ENCODE data around the gene FOXO1. TPM values are rescaled to one million over a fixed set of nuclear protein-coding genes. Genes with fewer than 3 reads are reported as not detected.
"Not testable (repeated sequence)": the region's sequence is repeated elsewhere in the genome, so short reads cannot be mapped to it uniquely, and the experiment has no call there.

The FOXO1 gene
- 10 to 100 TPM; 31.1 to 33.9 TPM for total RNA-seq
- long read RNA-seq, full-length matches to known transcripts = 20 of 47 reads
- long read RNA-seq, partial matches to known transcripts = 15 of 47 reads
- long read RNA-seq, other reads (novel, unspliced or antisense) = 12 of 47 reads

DNA sequence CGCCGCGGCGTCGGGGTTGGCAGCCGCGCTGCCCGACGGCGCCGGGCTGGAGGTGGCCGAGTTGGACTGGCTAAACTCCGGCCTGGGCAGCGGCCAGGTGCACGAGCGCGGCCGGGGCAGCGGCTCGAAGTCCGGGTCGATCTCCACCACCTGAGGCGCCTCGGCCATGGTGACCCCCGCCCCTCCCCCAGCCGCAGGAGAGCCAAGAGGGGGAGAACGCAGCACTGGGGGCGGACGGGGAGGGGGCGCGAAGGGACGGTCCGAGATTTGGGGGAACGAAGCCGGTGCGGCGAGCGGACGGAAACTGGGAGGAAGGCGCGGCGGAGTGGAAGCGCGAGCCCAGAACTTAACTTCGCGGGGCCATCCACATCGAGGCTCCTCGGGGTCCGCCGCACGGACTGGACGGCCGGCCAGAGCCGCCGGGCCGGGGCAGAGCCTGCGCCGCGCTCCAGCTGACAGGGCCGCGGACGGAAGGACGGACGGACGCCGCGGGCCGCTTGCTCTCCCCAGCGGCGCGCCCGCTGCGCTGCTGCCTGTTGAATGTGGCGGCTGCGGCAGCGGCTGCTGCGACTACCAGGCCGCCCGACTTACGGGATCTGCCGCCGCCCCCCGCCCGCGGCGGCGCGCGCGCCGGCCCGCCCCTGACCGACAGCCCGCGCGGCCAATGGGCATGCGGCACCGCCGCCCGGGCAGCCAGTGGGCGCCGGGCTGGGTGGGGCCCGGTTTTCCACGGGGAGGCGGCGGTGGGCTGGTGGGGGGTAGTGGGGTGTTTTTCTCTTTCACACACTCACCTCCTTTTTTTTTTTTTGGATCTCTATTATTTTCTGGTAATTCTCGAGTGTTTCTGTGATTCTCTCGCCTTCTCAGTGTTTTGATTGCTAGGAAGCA is at the start of gene FOXO1:
FOXO1 (minus strand) TSS at position 597 of the 888 bp plus-strand sequence; CDS start at position 168, 429 bp downstream.
- DNase-seq (peak; percentile 86 to 88), ATAC-seq (peak; percentile 69)
- intact Hi-C loops (cut with DNase I, micrococcal nuclease) = loop anchor here in 1 of 2 donors (10.0 kb wide), 1 partner anchor 261 kb away; no protein-coding TSS in a partner anchor

DNA sequence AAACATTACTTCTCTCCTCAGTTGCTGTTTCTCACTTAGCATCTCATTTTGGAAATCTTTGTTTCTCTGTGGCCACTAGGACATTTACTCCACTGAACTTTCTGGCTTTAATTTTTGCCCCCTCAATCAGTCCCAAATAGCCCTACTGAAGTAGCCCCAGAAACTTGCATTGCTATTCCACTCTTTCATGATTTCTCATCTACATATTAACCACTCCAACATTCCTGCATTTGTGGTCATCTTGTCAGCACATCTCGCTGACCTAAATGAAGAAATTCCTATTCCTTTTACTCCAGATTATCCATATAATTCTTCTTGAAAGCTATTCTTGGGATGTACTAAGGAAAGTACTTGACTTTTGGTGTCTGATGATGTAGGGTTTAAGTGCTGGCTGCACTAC is 48.0 kb upstream of the FOXO1 start:
- intact Hi-C loops (cut with DNase I, micrococcal nuclease); DNase-seq: not testable (repeated sequence)

DNA sequence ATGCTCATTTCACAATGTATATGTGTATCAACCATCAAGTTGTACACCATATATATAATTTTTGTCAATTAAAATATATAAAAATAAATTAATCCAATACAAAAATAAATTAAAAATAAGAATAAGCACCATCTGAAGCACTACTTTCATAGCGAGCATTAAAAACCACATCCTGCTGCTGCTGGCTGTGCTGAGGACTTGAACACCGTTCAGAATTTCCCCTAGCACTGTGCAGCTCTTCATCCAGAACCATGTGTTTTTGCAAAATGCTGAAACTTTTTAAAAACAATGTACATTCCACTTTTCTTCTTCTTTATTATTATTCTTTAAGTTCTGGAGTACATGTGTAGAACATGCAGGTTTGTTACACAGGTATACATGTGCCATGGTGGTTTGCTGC is 40.0 kb upstream of the FOXO1 start:
- no peak for ATAC-seq
- intact Hi-C loops (cut with DNase I, micrococcal nuclease) = no loop called here
- no peak for DNase-seq

More for the DNA sequence above, 48.0 kb upstream of the FOXO1 start:
- not testable (repeated sequence) for ATAC-seq

DNA sequence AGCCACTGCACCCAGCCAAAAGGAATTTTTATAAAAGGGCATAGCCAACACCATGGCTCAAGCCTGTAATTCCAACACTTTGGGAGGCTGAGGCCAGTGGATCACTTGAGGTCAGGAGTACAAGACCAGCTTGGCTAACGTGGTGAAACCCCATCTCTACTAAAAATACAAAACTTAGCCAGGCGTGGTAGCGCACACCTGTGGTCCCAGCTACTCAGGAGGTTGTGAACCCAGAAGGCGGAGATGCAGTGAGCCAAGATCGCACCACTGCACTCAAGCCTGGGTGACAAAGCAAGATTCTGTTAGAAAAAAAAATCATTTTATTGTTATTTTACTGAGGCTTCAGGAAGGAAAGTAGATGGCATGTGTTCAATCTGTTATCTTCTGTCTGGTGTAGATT is 31.3 kb upstream of the FOXO1 start:
- intact Hi-C loops (cut with DNase I, micrococcal nuclease) = no loop called here
- ATAC-seq (no peak), DNase-seq (no peak)

DNA sequence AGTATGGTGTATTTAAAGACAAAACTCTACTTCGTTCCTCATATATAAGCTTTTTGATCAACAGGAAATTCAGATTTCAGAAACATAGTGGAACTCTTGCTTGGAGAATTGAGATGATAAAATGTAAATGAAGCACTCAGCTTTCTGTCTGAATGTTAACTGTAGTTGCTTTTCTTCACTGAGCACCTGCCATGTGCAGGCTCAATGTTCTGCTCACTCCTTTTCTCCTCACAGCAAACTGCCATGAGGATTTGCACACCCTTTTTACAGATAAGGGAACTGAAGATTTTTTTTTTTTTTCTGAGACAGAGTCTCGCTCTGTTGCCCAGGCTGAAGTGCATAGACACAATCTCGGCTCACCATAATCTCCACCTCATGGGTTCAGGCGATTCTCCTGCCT is 28.0 kb upstream of the FOXO1 start:
- no peak for ATAC-seq
- intact Hi-C loops (cut with DNase I, micrococcal nuclease) = no loop called here
- DNase-seq = no peak

- DNase-seq (no peak), ATAC-seq (no peak)
- intact Hi-C loops (cut with DNase I, micrococcal nuclease) = no loop called here
Measured at GRCh38 chr13:40692946-40693345, 26.5 kb upstream of the FOXO1 start.

- intact Hi-C loops (cut with DNase I, micrococcal nuclease) = loop anchor here in 1 of 2 donors (10.0 kb wide), 2 partner anchors 744 to 1004 kb away; no protein-coding TSS in a partner anchor
- DNase-seq = no peak
- no peak for ATAC-seq
Measured at GRCh38 chr13:40688781-40689180, 22.3 kb upstream of the FOXO1 start.

- ATAC-seq (no peak), DNase-seq (no peak)
- intact Hi-C loops (cut with DNase I, micrococcal nuclease) = loop anchor here (5.0 to 10.0 kb wide), 3 partner anchors 615 to 998 kb away; no protein-coding TSS in a partner anchor
Measured at GRCh38 chr13:40682449-40683240, 16.2 kb upstream of the FOXO1 start.

GRCh38 chr13:40681341-40682146 is 15.1 kb upstream of the FOXO1 start:
- ATAC-seq = no peak
- DNase-seq = no peak
- intact Hi-C loops (cut with DNase I, micrococcal nuclease) = loop anchor here (5.0 to 10.0 kb wide), 3 partner anchors 614 to 997 kb away; no protein-coding TSS in a partner anchor

DNA sequence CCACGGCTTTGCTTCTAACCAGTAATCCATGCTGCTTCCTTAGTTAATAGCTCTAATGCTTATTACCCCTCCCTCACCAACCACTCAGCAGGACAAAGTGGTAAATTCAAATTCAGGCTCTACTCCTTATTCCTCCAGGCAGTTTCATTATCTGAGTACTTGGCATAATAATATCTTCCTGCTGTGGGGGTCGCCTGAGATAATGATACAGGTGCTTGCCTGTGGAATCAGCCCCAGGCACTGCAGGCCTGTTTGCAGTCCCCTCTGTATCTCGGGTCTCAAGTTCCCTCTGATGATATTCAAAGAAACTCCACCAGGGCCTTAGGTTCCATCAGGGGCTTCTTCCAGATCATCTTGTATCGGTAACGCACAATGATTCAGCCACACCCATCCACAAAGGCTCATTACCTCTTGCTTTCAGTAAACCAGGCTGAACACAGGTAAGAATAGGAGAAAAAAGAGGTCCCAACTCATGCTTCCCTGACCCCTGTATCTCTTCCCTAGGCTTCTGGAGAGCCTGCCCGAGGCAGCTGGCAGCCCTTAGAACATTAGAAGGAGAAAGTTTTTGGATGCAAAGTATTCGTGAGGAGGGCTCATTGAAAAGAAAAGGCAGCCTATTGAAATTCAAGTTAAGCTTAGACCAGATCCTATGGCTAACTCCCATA is 14.3 kb upstream of the FOXO1 start:
- intact Hi-C loops (cut with DNase I, micrococcal nuclease) = loop anchor here (5.0 to 10.0 kb wide), 3 partner anchors 613 to 996 kb away; no protein-coding TSS in a partner anchor
- ATAC-seq = no peak

DNA sequence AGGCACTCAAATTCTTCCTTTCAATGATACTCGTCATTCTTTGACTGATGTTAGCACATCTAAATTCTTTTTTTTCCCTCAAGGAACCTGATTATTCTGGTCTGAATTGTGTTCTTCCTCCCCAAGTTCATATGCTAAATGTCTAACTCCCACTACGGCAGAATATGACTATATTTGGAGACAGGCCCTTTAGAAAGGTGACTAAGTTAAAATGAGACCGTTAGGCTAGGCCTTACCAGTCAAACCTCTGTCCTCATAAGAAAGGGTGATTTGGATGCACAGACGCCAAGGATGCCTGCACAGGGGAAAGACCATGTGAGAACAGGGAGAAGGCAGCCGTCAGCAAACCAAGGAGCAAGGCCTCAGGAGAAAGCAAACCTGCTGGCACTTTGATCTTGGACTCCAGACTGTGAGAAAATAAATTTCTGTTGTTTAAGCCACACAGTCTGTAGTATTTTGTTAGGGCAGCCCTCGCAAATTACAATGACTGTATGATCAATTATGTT is 13.1 kb upstream of the FOXO1 start:
- intact Hi-C loops (cut with DNase I, micrococcal nuclease) = no loop called here
- DNase-seq (no peak), ATAC-seq (no peak)

More for the DNA sequence above, 14.3 kb upstream of the FOXO1 start:
- no peak for DNase-seq

- intact Hi-C loops (cut with DNase I, micrococcal nuclease) = no loop called here
- DNase-seq (no peak), ATAC-seq (no peak)
Measured at GRCh38 chr13:40677064-40677463, 10.6 kb upstream of the FOXO1 start.

- DNase-seq (no peak), ATAC-seq (no peak)
- intact Hi-C loops (cut with DNase I, micrococcal nuclease) = no loop called here
Measured at GRCh38 chr13:40676007-40676406, 9.6 kb upstream of the FOXO1 start.

DNA sequence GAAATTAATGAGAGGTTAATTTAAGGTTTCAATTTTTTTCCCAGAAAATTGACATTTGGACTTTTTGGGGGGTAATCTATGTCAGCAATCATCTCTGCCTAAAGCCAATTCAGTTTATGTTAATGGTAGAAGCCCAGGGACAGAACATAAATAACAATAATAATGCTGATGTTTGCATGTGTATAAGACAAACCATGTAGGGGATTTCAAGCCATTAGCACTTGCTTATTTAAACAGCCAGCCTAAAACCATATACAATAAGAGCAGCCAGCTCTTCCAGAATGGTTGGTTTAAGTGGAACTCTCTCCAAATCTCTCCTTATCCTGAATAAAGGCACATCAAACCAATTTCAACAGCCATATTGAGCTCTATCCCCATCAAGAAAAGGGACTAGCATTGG is 7.0 kb upstream of the FOXO1 start:
- ATAC-seq (no peak), DNase-seq (no peak)
- intact Hi-C loops (cut with DNase I, micrococcal nuclease) = no loop called here

GRCh38 chr13:40672765-40673397 is 6.4 kb upstream of the FOXO1 start:
- intact Hi-C loops (cut with DNase I, micrococcal nuclease) = no loop called here
- no peak for ATAC-seq
- no peak for DNase-seq

GRCh38 chr13:40671956-40672764 is 5.7 kb upstream of the FOXO1 start:
- ATAC-seq (peak; percentile 69), DNase-seq (no peak)
- intact Hi-C loops (cut with DNase I, micrococcal nuclease) = no loop called here

Data from left colon (tissue), 2 donors.